Activated CD8-positive, alpha-beta T cell treated with anti-CD3 and anti-CD28 coated beads for 36 hours (primary cell): ENCODE data around the gene PTBP3. TPM values are rescaled to one million over a fixed set of nuclear protein-coding genes. Genes with fewer than 3 reads are reported as not detected.

Experiments used
- ATAC-seq: fragments of 200-7000 bp; cut with Tn5 transposase; one replicate; pipeline ENCODE4 v1.10.0; 2021; ENCODE audit warnings: mild to moderate bottlenecking, moderate library complexity
- CTCF ChIA-PET: fragments of 350-600 bp; sonication (Branson Sonifier 250); formaldehyde crosslinking; loops from one replicate; lab custom pipeline; 2021; ENCODE audit warnings: antibody characterized with exemption; lab: Charles Lee
- POLR2A ChIA-PET: fragments of 350-600 bp; sonication (Branson Sonifier 250); formaldehyde crosslinking; loops from one replicate; lab custom pipeline; 2021; ENCODE audit warnings: antibody characterized with exemption; lab: Charles Lee
- DNase-seq: peaks from one replicate; pipeline ENCODE4 v3.0.0-alpha.2; 2020
- H3K27ac Mint-ChIP-seq: one replicate; pipeline ENCODE4 v1.8.0; 2021; ENCODE audit warnings: mild to moderate bottlenecking, mixed read lengths
- H3K27me3 Mint-ChIP-seq: one replicate; pipeline ENCODE4 v1.8.0; 2021; ENCODE audit warnings: mixed read lengths
- H3K36me3 Mint-ChIP-seq: one replicate; pipeline ENCODE4 v1.8.0; 2021; ENCODE audit warnings: low read depth, mixed read lengths
- H3K4me1 Mint-ChIP-seq: one replicate; pipeline ENCODE4 v1.8.0; 2021; ENCODE audit warnings: low read depth, mixed read lengths
- H3K4me3 Mint-ChIP-seq: one replicate; pipeline ENCODE4 v1.8.0; 2021; ENCODE audit warnings: mild to moderate bottlenecking, moderate library complexity, mixed read lengths
- H3K9me3 Mint-ChIP-seq: one replicate; pipeline ENCODE4 v1.8.0; 2021; ENCODE audit warnings: mixed read lengths
- CTCF ChIP-seq: fragments of 200-600 bp; IDR thresholded peaks from one replicate; pipeline ENCODE4 v1.8.0; 2022; ENCODE audit warnings: antibody characterized with exemption, mild to moderate bottlenecking
- intact Hi-C: fragments of 100-400 bp; cut with micrococcal nuclease; formaldehyde crosslinking; loops from one replicate; pipeline ENCODE4 v1.10.0; 2022
- total RNA-seq, 2 experiments: library from RNA; stranded (reverse); gene quantifications; one replicate each; pipeline ENCODE4 v1.2.3, GENCODE V29; 2021

Gene PTBP3
- total RNA-seq, 2 experiments from 2014 or later, result 108 to 120 TPM

DNA sequence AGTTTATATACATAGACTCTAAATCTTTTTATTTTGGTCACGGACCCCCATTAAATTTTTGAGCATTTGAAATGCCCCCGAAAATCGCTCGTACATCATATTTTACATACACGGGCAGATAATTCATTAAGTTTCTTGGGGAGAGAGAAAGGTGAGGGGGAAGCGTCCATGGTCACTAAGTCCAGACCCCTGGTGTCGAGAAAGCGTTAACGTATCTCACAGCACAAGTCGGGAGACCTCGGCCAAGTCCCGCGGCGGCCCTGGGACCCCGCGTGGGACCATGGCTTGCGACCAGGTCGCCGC lies 794 bp downstream of the PTBP3 start:
- intact Hi-C loops, result loop anchor here (5.0 kb wide), 1 partner anchor 150 kb away; no protein-coding TSS in a partner anchor
- DNase-seq (no peak), ATAC-seq (no peak)
- Mint-ChIP-seq H3K36me3 (peaks cover 12% of the 10 kb centered on the region), H3K4me1 (peaks cover 42% of the 10 kb centered on the region), H3K27me3 (no peaks in the 10 kb centered on the region), H3K4me3 (peak overlapping the region; percentile 97), H3K9me3 (no peaks in the 10 kb centered on the region), H3K27ac (peak overlapping the region; percentile 95)
- POLR2A ChIA-PET, result interaction anchor here (1.0 to 2.8 kb wide), 6 partner anchors 12 to 235 kb away, joined by 3 to 14 read pairs (median 4); partner anchors contain the start of gene HSDL2
- TF ChIP-seq CTCF, result no peak
- CTCF ChIA-PET, result interaction anchor here (1.6 to 2.1 kb wide), 3 partner anchors 15 to 235 kb away, joined by 5 to 13 read pairs (median 7); no protein-coding TSS in a partner anchor

- Mint-ChIP-seq H3K9me3 (no peaks in the 10 kb centered on the region), H3K36me3 (peaks cover 12% of the 10 kb centered on the region), H3K4me3 (peak overlapping the region; percentile 97), H3K27me3 (no peaks in the 10 kb centered on the region), H3K27ac (peak overlapping the region; percentile 95), H3K4me1 (peaks cover 43% of the 10 kb centered on the region)
- ChIA-PET POLR2A (interaction anchor here (1.0 to 2.8 kb wide), 6 partner anchors 12 to 234 kb away, joined by 3 to 14 read pairs (median 5); partner anchors contain the start of genes HSDL2 and SUSD1), CTCF (interaction anchor here (1.0 to 2.1 kb wide), 5 partner anchors 15 to 235 kb away, joined by 4 to 13 read pairs (median 5); partner anchors contain the start of gene SUSD1)
- ATAC-seq (no peak), DNase-seq (no peak)
- TF ChIP-seq CTCF, result no peak
- intact Hi-C loops, result loop anchor here (5.0 kb wide), 1 partner anchor 150 kb away; no protein-coding TSS in a partner anchor
Measured at GRCh38 chr9:112332214-112332613, 1.2 kb downstream of the PTBP3 start.

DNA sequence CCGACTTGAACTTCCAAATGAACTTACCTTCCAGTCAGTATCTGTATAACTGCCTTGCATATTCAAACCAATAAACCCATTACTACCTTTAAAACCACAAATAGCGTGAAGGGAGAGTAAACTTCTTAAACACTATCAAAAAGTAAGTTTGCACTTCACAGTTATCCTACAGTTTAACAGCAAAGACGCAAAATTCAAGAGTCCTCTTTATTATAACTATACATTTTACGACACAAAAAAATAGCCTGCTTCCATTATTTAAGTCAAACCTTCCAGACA lies 1.8 kb downstream of the PTBP3 start:
- POLR2A ChIA-PET, result interaction anchor here (1.4 to 2.8 kb wide), 3 partner anchors 13 to 157 kb away, joined by 5 to 14 read pairs (median 13); partner anchors contain the start of genes HSDL2 and SUSD1
- H3K27ac Mint-ChIP-seq, result peak overlapping the region; percentile 95

DNA sequence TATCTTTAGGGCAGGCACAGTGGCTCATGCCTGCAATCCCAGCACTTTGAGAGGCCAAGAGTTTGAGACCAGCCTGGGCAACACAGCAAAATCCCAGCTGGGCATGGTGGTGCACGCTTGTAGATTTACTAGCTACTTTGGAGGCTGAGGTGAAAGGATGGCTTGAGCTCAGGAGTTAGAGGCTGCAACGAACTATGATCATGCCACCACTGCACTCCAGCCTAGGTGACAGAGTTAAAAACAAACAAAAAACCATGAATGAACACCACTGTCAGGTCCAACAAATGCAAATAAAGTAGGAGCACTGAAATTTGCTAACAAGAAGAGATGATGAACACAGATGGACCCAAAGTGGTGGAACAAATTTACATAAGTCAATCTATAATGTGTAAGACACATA lies 4.9 kb downstream of the PTBP3 start:
- ATAC-seq (no peak), DNase-seq (no peak)
- Mint-ChIP-seq H3K4me1 (peaks cover 55% of the 10 kb centered on the region), H3K27me3 (no peaks in the 10 kb centered on the region), H3K9me3 (peaks cover 7% of the 10 kb centered on the region), H3K36me3 (peaks cover 30% of the 10 kb centered on the region), H3K4me3 (no peak overlapping the region), H3K27ac (peak overlapping the region; percentile 5)
- TF ChIP-seq CTCF, result no peak
- ChIA-PET CTCF (interaction anchor here (1.2 to 3.5 kb wide), 3 partner anchors 11 to 231 kb away, joined by 3 to 23 read pairs (median 5); no protein-coding TSS in a partner anchor), POLR2A (interaction anchor here (1.1 to 2.6 kb wide), 3 partner anchors 11 to 51 kb away, joined by 3 to 14 read pairs (median 5); partner anchors contain the start of gene HSDL2)
- intact Hi-C loops, result no loop called here

More for the DNA sequence above, 1.8 kb downstream of the PTBP3 start:
- TF ChIP-seq CTCF, result no peak
- intact Hi-C loops, result loop anchor here (5.0 kb wide), 1 partner anchor 149 kb away; no protein-coding TSS in a partner anchor
- Mint-ChIP-seq H3K9me3 (no peaks in the 10 kb centered on the region), H3K36me3 (peaks cover 12% of the 10 kb centered on the region), H3K4me3 (peak overlapping the region; percentile 97), H3K4me1 (peaks cover 43% of the 10 kb centered on the region), H3K27me3 (no peaks in the 10 kb centered on the region)
- DNase-seq (no peak), ATAC-seq (no peak)
- CTCF ChIA-PET, result interaction anchor here (1.0 to 2.1 kb wide), 5 partner anchors 14 to 234 kb away, joined by 4 to 13 read pairs (median 5); partner anchors contain the start of gene SUSD1
